ENCODE results near the gene PLPP6. TPM values are rescaled to one million over a fixed set of nuclear protein-coding genes. Genes with fewer than 3 reads are reported as not detected.

PLPP6 gene
- total RNA-seq, 1 donor from 2014 or later = 7.3 TPM

- H3K79me2 ChIP-seq (ENCODE audit: insufficient read depth, low read length) = no peaks in the 10 kb centered on the region
- DNase-seq (ENCODE audit: low read depth) (no peak), FAIRE-seq (no peak)
- no peak overlapping the region for H2AFZ ChIP-seq (ENCODE audit: low read depth, low read length)
- no peaks in the 10 kb centered on the region for H3K9me3 ChIP-seq (ENCODE audit: insufficient read depth, low read depth, low read length)
- H3K36me3 ChIP-seq (ENCODE audit: insufficient read depth, low read length) = peaks cover 12% of the 10 kb centered on the region
- no peak overlapping the region for H3K4me3 ChIP-seq (ENCODE audit: insufficient read depth, low read depth, low read length)
- no peaks in the 10 kb centered on the region for H3K27me3 ChIP-seq (ENCODE audit: insufficient read depth, low read length)
- H3K27ac ChIP-seq (ENCODE audit: low read depth, low read length) = no peak overlapping the region
- Mint-ChIP-seq H3K36me3 (ENCODE audit: low read depth, unreplicated experiment) (peaks cover 4% of the 10 kb centered on the region), H3K27me3 (ENCODE audit: low read depth, unreplicated experiment) (no peaks in the 10 kb centered on the region), H3K9me3 (ENCODE audit: unreplicated experiment) (no peaks in the 10 kb centered on the region), H3K4me3 (ENCODE audit: unreplicated experiment) (no peak overlapping the region), H3K4me1 (ENCODE audit: low read depth, unreplicated experiment) (no peaks in the 10 kb centered on the region), H3K27ac (ENCODE audit: unreplicated experiment) (no peak overlapping the region)
- TF ChIP-seq CTCF (IDR thresholded peaks at IDR 0.05; ENCODE audit: insufficient read depth, low read depth, low read length) (no peak), EZH2 (IDR thresholded peaks at IDR 0.05; ENCODE audit: insufficient read depth, low read length) (no peak)
- H3K4me2 ChIP-seq (ENCODE audit: low read length) = no peak overlapping the region
- H3K4me1 ChIP-seq (ENCODE audit: insufficient read depth, low read length) = no peaks in the 10 kb centered on the region
- no peaks in the 10 kb centered on the region for H4K20me1 ChIP-seq (ENCODE audit: insufficient read depth, low read length)
- no peak overlapping the region for H3K9ac ChIP-seq (ENCODE audit: low read length)
These were observed 45.0 kb downstream of the PLPP6 start for GRCh38 chr9:4706971-4707622.

GRCh38 chr9:4709380-4709779, 47.3 kb downstream of the PLPP6 start:
- Histone ChIP-seq H3K27me3 (ENCODE audit: insufficient read depth, low read length) (no peaks in the 10 kb centered on the region), H3K4me1 (ENCODE audit: insufficient read depth, low read length) (no peaks in the 10 kb centered on the region), H3K36me3 (ENCODE audit: insufficient read depth, low read length) (peaks cover 8% of the 10 kb centered on the region), H3K9me3 (ENCODE audit: insufficient read depth, low read depth, low read length) (no peaks in the 10 kb centered on the region), H3K9ac (ENCODE audit: low read length) (no peak overlapping the region), H3K79me2 (ENCODE audit: insufficient read depth, low read length) (no peaks in the 10 kb centered on the region), H3K4me3 (ENCODE audit: insufficient read depth, low read depth, low read length) (no peak overlapping the region), H3K27ac (ENCODE audit: low read depth, low read length) (no peak overlapping the region), H4K20me1 (ENCODE audit: insufficient read depth, low read length) (peaks cover 6% of the 10 kb centered on the region), H3K4me2 (ENCODE audit: low read length) (no peak overlapping the region), H2AFZ (ENCODE audit: low read depth, low read length) (no peak overlapping the region)
- H3K27me3 Mint-ChIP-seq (ENCODE audit: low read depth, unreplicated experiment) = no peaks in the 10 kb centered on the region
- no peak overlapping the region for H3K4me3 Mint-ChIP-seq (ENCODE audit: unreplicated experiment)
- no peaks in the 10 kb centered on the region for H3K9me3 Mint-ChIP-seq (ENCODE audit: unreplicated experiment)
- H3K36me3 Mint-ChIP-seq (ENCODE audit: low read depth, unreplicated experiment) = peaks cover 4% of the 10 kb centered on the region
- H3K27ac Mint-ChIP-seq (ENCODE audit: unreplicated experiment) = no peak overlapping the region
- no peaks in the 10 kb centered on the region for H3K4me1 Mint-ChIP-seq (ENCODE audit: low read depth, unreplicated experiment)
- DNase-seq (ENCODE audit: low read depth) (no peak), FAIRE-seq (no peak)
- TF ChIP-seq CTCF (IDR thresholded peaks at IDR 0.05; ENCODE audit: insufficient read depth, low read depth, low read length) = no peak

- Histone ChIP-seq H3K27me3 (ENCODE audit: insufficient read depth, low read length) (no peaks in the 10 kb centered on the region), H3K27ac (ENCODE audit: low read depth, low read length) (no peak overlapping the region), H3K79me2 (ENCODE audit: insufficient read depth, low read length) (no peaks in the 10 kb centered on the region), H3K9ac (ENCODE audit: low read length) (no peak overlapping the region), H3K4me2 (ENCODE audit: low read length) (peak overlapping the region; percentile 9), H3K36me3 (ENCODE audit: insufficient read depth, low read length) (peaks cover 15% of the 10 kb centered on the region), H2AFZ (ENCODE audit: low read depth, low read length) (no peak overlapping the region), H3K4me1 (ENCODE audit: insufficient read depth, low read length) (no peaks in the 10 kb centered on the region), H4K20me1 (ENCODE audit: insufficient read depth, low read length) (peaks cover 6% of the 10 kb centered on the region), H3K4me3 (ENCODE audit: insufficient read depth, low read depth, low read length) (no peak overlapping the region), H3K9me3 (ENCODE audit: insufficient read depth, low read depth, low read length) (no peaks in the 10 kb centered on the region)
- no peak overlapping the region for H3K27ac Mint-ChIP-seq (ENCODE audit: unreplicated experiment)
- DNase-seq (ENCODE audit: low read depth) = peak; percentile 6
- H3K4me3 Mint-ChIP-seq (ENCODE audit: unreplicated experiment) = no peak overlapping the region
- H3K27me3 Mint-ChIP-seq (ENCODE audit: low read depth, unreplicated experiment) = no peaks in the 10 kb centered on the region
- no peak for TF ChIP-seq EZH2 (IDR thresholded peaks at IDR 0.05; ENCODE audit: insufficient read depth, low read length)
- H3K4me1 Mint-ChIP-seq (ENCODE audit: low read depth, unreplicated experiment) = no peaks in the 10 kb centered on the region
- FAIRE-seq = peak; percentile 100
- no peaks in the 10 kb centered on the region for H3K9me3 Mint-ChIP-seq (ENCODE audit: unreplicated experiment)
- H3K36me3 Mint-ChIP-seq (ENCODE audit: low read depth, unreplicated experiment) = peaks cover 16% of the 10 kb centered on the region
These were observed 51.8 kb downstream of the PLPP6 start for GRCh38 chr9:4713849-4714248.
